Stimulated activated CD4-positive, alpha-beta T cell treated with anti-CD3 and anti-CD28 coated beads, Interleukin-15, amount 100 ng/mL, for 24 hours (primary cell): Measurements from ENCODE around the gene TMEM196.
"Not testable (repeated sequence)": the region's sequence is repeated elsewhere in the genome, so short reads cannot be mapped to it uniquely, and the experiment has no call there.

Experiments
- DNase-seq: peaks from one replicate; pipeline ENCODE4 v3.0.0-alpha.2; 2020

The TMEM196 gene

DNA sequence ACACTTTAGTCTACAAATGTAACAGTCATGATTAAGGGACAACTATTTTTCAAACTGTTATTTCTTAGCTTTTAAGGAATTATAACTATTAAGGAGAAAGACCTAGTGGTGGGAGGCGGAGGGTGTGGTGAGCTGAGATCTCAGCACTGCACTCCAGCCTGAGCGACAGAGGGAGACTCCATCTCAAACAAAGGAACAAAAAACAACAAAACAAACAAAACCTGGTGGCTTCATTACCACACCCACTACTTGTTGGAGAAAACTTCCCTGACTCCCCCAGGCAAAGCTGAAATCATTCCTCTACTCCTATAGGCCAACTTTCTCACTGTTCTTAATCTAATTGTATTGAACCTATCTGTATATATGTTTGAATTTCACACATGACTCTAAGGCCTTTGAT, 67.8 kb downstream of the TMEM196 start:
- no peak for DNase-seq

DNA sequence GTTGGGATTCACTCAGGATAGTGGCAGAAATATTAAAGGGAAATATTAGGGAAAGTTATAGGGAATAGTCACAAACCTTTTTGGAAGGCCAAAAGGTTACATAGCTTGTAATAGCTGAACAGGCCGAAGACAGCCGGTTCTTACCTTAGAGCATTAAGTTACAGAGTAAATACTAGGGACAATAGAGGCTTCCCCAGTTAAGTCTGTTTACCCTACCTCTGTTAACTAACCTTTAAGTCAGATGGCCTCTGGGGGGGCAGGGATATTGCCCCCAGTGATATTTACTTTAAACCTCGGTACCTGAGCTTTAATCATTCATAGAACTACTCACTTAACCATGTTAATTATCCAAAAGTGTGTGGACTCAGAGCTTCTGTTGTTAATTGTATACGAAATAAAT, 71.9 kb downstream of the TMEM196 start:
- DNase-seq, result no peak

DNA sequence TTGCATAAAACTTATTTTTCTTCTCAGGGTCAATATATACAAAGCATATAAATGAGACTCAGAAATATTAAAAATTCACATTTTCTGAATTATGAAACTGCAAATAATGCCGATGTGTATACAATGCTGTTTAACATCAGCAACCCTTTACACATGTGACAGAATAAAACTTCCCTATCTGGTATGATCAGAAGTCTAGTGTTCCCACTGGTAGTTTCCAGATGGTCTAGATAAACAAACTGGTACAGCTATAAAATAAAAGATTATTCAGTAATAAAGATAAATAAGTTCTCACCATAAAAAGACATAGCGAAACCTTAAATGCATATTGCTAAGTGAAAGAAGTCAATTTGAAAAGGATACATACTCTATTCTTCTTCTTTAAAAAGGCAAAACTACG, 72.5 kb downstream of the TMEM196 start:
- no peak for DNase-seq

DNA sequence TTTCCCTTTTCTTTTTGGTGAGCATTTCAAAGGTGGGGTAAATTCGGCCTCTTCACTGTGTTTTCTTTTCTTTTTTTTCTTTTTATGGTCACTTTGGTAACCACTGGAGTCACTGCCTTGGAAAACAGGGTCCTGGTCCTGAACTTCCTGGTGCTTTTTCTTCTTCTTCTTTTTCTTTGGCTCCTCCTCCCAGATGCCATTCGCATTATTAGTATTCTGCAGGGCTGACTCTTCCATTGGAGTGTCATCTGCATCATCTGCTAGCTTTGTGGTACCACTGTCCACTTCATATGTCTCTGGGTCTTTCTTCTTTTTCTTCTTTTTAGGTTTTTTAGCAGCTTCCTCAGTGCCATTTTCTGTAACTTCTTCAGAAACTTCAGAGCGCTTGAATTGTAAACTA, 75.1 kb downstream of the TMEM196 start:
- DNase-seq, result no peak

DNA sequence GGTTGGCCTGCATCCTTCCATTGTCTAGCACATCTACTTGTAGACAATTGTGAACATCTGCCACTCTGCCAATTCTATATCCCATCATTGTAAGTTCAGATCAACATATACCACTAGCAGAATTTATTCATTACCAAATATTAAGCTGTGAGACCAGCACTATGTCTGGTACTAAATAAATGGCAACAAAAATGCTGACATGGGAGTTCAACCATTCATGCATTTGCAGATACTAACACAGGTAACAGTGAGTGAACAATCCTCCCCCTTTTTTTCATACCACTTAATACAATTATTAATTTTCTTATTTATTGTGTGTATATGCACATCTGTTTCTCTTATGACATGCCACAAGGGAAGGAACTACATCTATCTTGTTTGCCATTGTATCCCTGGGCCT, 76.5 kb downstream of the TMEM196 start:
- no peak for DNase-seq

DNA sequence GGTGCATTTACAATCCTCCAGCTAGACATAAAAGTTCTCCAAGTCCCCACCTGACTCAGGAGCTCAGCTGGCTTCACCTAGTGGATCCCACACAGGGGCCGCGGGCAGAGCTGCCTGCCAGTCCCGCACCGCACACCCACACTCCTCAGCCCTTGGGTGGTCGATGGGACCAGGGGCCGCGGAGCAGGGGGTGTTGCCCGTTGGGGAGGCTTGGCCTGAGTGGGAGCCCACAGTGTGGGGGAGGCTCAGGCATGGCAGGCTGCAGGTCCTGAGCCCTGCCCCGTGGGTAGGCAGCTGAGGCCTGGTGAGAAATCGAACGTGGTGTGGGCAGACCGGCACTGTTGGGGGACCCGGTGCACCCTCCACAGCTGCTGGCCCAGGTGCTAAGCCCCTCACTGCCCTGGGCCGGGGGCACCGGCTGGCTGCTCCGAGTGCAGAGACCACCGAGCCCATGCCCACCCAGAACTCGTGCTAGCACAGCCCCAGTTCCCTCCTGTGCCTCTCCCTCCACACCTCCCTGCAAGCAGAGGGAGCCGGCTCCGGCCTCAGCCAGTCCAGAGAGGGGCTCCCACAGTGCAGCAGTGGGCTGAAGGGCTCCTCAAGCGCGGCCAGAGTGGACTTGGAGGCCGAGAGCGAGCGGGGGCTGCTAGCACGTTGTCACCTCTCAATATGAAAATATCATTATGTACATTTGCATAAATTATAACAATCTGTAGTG, 81.1 kb downstream of the TMEM196 start:
- no peak for DNase-seq

DNA sequence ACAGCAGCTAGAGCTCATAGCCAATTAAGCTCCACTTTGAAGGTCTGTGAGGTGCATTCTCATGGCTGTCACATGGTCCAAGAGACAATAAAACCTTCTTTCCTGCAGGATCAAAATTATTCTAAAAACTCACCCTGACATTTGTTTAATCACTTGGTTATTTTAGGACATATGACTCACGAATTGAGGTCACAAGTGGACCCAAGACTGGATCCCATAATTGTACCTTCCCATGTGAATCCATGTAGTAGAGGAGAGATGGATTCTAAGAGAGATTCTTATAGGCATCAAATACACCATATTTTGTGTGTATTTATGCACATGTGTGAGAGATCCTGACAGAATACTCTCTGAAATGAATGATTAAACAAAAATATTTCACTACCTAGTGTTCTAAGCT, 82.7 kb downstream of the TMEM196 start:
- DNase-seq, result no peak

DNA sequence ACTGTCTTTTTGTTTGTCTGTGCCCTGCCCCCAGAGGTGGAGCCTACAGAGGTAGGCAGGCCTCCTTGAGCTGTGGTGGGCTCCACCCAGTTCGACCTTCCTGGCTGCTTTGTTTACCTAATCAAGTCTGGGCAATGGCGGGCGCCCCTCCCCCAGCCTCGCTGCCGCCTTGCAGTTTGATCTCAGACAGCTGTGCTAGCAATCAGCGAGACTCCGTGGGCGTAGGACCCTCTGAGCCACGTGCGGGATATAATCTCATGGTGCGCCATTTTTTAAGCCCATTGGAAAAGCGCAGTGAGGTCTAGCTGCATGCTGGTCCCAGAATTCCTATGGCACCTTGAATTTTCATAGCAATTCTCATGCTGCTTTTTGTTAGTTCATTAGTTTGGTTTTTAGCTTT, 84.3 kb downstream of the TMEM196 start:
- DNase-seq, result not testable (repeated sequence)

DNA sequence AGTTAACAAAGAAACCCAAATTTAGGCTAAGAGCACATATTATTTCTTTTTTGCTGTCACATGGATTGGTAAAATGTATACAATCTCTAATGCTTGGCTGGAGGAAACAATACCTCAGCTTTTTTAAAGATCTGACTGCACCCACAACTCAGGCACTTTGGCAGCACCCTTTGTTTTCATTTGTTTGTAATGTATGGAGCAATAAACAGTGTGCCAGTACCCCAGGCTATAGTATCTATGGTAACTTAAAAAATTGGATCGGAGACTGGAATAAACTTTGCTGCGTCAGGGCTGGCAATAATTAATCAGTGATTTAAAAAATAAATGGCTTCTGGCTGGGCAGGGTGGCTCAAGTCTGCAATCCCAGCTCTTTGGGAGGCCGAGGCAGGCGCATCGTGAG, 91.8 kb downstream of the TMEM196 start:
- no peak for DNase-seq

DNA sequence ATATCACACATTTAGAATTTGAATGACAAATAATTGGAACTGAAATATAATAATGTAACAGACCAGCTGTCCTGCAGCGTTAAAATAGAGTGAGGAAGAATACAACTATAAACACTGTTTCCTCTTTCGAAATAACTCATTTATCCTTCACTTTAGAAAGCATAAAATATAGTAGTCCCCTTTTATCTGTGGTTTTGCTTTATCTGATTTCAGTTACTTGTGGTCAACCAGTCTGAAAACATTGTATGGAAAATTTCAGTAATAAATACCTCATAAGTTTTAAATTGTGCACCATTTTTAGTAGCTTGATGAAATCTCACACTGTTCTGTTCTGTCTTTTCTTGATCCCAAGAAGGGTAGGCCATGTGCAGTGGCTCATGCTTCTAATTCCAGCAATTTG, 96.2 kb downstream of the TMEM196 start:
- DNase-seq, result no peak

DNA sequence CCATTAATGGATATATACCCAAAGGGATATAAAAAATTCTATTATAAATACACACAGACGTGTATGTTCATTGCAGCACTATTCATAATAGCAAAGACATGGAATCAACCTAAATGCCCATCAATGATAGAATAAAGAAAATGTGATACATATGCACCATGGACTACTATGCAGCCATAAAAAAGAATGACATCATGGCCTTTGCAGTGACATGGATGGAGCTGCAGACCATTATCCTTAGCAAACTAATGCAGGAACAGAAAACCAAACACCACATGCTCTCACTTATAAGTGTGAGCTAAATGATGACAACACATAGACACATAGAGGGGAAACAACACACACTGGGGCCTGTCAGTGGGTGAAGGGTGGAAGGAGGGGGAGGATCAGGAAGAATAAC, 97.6 kb downstream of the TMEM196 start:
- DNase-seq, result no peak

DNA sequence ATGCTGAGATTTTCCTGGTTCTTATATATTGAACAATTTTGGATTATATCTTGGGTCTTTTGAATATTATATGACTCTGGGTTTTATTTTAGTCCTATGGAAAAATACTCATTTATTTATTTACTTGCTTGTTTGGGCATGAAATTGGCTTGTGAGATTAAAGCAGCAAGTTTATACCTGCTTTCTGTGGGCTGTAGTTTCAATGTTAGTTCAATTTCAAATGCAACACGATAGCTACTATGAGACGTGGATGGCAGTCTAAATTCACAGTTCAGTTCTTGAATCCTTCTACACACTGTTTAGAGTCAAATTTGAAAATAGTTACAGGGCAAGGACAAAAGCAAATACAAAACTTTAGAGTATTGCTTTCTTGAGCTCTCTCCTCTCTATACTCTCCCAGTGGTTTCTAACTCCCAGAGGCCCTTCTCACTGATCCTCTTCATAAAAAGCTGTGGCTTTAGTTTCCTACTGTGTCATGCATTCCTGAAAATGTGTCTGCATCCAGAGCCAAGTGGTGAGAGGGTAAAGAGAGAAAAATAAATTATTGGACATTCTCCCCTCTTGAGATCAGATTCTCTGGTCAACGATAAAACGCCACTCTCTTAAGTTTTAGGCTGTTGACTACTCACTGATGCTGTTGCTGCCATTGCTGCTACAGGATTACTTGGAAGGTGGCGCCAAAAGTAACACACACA, 99.0 kb downstream of the TMEM196 start:
- DNase-seq, result no peak

DNA sequence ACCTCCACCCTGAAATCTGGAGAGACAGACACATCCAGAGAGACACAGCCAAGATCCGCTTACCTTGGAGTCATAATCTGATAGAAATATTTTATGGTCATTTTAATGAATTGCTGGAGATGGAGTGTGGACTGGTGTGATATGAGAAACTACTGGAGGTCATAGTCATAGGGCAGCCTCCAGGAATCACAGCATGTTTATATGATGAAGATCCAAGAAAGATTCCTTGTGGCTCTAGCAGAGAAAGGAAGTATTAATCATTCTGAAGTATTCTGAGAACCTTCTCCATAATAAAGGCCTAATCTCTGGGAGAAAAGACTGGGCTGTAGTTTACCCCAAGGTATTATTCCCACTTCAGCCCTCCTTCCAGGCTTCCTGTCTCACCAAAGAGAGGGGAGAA, 102.6 kb downstream of the TMEM196 start:
- no peak for DNase-seq
